ENCODE data around the gene KLF3.

The KLF3 gene

GRCh38 chr4:38738940-38739803 lies 75.2 kb downstream of the KLF3 start:
- no peak for DNase-seq (ENCODE audit: low spot score)
- FAIRE-seq: no peak

- FAIRE-seq (no peak), DNase-seq (ENCODE audit: low spot score) (no peak)
Measured at GRCh38 chr4:38740303-38740702, 76.3 kb downstream of the KLF3 start.

DNA sequence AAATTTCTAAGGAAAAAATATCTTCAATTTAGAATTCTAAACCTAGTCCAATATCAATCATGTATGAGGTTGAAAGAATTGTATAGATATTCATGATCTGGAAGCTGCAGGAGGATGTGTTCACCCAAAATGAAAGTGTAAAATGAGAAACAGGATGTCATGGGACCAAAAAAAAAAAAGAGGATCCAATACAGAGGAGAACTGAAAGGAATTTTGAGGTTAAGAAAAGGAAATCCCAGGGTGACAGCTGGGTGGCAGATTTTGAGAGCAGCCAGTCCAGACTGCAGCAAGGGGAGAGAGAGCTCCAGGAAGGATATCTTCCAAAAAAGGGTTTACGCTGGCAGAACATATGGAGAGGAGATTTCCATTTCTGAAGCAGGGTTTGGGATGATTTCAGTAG lies 79.9 kb downstream of the KLF3 start:
- DNase-seq (ENCODE audit: low spot score) (no peak), FAIRE-seq (no peak)

- no peak for DNase-seq (ENCODE audit: low spot score)
- no peak for FAIRE-seq
Measured at GRCh38 chr4:38745881-38746280, 81.9 kb downstream of the KLF3 start.

- FAIRE-seq (no peak), DNase-seq (ENCODE audit: low spot score) (no peak)
Measured at GRCh38 chr4:38747629-38748028, 83.6 kb downstream of the KLF3 start.

DNA sequence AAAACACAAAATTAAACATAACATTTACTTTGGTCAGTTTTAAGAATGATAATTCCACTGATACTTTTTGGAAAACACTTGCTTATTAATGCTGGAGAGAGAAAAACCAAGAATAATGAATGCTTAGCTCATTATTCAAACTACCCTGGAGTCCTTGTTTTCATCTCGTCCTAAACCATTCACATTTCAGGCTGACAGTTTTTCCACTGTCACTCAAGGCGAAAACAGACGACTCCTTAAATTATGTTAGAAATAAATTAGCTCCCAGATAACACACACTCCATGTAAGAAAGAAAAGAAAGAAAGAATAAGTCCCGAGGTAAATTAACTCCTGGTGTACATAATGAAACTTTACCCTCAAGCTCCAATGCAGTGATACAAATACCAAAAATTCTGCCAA lies 85.3 kb downstream of the KLF3 start:
- DNase-seq (ENCODE audit: low spot score): no peak
- FAIRE-seq: no peak
